NCI-H1417 treated with DMSO at 0.1 percent for 48 hours (cell line): ENCODE measurements around the gene PRDM5.

Source experiments
- DNase-seq: peaks from one replicate; lab custom pipeline; 2025; lab: John Stamatoyannopoulos, UW

The PRDM5 gene

DNA sequence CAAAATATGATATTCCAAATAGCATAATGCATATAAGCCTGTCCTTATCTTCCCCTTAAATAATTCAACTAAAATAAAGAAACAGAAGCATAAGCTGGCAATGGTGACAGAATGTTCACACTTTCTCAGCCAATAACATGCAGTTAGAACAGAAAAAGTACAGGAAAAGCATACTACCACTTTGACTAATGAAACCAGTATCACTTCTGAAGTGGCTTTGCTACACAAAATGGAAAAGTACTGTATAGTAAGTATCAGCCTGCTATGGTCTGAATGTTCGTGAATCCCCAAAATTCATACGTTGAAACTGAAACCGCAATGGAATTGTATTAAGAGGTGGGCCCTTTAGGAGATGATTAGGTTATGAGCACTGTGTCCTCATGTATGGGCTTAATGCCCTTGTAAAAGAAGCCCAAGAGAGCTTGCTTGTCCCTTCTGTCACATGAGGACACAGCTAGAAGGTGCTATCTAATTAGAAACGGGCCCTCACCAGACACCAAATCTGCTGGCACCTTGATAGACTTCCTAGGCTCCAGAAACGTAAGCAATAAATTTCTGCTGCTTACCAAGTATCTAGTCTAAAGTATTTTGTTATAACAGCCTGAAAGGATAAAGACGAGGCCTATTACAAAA is 102.6 kb downstream of the PRDM5 start:
- no peak for DNase-seq

DNA sequence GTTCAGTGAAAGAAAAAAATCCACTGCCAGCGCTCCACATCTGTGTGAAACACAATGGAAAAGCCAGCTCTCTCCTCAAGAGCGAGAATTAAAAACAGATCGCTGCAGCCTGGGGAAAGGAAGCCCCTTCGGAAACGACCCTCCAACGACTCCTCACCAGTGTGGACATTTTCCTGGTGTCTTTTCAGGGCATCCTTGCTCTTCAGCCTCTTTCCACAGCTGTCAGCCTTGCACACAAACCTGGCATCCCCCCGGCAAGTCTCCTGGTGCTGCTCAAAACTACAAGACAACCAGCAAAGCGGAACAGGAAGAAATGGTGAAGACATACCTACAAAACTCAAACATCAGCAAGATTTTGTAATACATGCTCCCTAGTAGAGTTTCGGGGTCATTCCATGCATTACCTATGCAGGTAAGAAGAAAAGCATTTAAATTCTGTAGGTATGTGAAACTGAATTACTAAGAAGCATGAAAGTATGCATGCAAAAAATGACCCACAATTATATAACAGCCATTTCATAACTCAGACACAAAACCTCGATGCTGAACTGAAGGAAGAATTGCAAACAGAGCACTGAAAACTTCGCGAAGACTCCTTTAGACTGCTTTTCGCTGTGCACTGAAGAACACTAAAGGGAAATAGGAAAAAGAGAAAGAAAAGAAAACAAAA is 106.1 kb downstream of the PRDM5 start:
- DNase-seq: no peak

DNA sequence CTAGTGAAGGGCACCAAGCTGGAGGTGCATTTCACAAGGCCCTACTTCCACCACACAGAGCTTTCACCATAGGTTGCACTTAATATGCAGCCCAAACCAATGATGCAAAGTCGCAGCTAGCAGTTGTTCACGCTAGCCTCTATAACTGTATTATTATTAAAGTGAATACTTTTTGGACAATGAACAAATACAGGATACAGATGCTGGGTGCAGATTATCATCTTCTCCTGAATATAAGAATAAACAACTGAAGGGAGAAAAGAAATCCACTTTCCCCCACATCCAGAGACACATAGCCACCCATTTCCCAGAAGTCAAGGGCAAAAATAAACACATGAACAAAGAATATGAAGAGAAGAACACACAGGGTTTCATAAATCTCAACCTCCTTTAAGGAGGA is 107.2 kb downstream of the PRDM5 start:
- no peak for DNase-seq

DNA sequence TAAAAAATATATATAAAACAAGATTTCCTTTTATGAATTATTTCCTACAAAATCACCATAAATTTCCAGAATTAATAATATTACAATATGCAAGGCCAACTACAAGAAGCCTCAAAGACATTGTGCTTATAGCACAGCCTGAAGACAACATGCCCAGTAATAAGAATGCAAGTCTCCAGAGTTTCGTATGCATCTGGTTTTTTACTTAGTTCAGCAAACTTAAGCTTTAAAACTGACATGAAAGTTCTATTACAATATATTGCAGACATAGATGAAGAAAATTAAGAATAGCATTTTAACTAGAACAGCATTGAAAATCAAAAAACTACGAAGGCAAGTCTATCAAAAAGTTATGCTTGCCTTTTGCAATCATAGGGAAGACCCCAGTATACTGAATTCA is 107.6 kb downstream of the PRDM5 start:
- no peak for DNase-seq

DNA sequence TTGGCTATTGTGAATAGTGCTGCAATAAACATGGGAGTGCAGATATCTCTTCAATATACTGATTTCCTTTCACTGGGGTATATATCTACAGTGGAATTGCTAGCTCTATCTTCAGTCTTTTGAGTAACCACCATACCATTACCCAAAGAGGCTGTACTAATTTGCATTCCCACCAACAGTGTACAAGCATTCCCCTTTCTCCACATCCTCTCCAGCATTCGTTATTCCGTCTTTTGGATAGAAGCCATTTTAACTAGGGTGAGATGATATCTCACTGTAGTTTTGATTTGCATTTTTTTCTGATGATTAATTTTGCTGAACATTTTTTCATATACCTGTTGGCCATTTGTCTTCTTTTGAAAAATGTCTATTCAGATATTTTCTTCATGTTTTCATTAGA is 110.3 kb downstream of the PRDM5 start:
- DNase-seq: no peak

DNA sequence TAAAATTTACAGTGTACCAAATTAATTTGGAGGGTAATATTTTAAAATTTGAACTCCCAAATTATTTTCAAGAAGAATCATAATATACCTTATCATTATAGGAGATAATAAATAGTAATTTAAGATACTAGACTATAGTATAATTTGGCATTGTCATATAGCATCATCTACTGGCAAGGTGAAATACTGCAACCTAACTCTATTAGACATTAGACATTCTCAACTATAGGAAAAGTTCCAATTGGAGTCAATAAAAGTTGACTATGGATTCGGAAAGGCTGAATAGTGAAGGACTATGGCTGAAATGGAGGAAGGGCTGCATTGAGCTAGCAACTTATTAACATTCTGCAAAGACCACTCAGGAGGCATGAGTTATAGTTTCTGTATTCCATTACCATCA is 113.0 kb downstream of the PRDM5 start:
- no peak for DNase-seq

DNA sequence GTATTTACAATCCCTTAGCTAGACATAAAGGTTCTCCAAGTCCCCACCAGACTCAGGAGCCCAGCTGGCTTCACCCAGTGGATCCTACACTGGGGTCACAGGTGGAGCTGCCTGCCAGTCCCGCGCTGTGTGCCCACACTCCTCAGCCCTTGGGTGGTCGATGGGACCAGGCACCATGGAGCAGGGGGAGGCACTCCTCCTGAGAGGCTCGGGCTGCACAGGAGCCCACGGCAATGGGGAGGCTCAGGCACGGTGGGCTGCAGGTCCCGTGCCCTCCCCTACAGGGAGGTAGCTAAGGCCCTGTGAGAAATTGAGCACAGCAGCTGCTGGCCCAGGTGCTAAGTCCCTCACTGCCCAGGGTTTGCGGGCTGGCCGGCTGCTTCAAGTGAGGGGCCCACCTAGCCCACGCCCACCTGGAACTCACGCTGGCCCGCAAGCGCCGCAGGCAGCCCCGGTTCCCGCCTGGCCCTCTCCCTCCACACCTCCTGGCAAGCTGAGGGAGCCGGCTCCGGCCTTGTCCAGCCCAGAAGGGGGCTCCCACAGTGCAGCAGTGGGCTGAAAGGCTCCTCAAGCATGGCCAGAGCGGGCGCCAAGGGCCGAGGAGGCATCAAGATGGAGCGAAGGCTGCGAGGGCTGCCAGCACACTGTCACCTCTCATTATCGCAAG is 113.9 kb downstream of the PRDM5 start:
- DNase-seq: no peak

DNA sequence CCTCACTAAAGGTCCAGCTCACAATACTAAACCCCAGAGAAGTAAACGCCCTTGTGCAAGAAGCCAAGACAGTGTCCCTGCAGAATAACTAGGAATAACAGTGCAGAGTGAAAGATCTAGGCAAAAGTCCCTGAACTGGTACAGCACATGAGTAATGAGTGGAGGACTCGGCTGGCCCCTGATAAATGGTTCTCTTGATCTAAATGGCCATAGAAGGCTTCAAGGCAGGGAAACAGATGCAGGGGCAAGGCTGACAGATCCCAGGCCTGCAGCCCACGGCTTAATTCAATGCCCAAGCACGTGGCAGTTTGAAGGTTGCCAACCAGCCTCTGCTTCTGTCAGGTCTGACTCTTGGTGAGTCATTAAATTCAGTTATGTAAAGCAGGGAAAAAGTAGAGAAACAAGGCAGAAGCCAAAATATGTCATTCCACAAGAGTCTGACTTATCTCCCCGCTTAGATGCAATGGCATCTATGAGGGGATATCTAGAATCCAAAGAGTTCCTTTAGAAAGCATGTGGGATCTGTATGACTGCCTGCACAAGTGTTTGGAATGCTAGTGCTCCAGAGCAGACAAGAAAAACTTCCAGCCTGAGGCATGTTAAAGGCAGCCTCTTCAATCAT is 121.3 kb downstream of the PRDM5 start:
- no peak for DNase-seq

DNA sequence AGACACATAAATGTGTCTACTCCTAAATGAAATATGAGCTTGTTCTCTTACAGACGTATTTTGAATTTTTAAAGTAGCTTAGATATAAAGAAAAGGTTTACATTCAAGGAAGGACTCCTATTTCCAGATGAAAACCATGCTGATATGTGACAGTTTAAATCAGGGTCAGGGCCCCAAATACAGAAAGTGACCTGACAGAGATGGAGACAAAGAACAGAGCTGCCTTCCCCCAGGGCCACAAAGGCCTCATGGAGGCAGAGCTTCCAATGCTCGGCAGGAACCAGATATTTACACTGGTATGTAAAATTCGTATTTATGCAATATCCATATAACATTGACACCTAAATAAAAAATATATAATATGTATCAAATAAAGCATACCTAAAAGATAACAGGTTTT is 124.0 kb downstream of the PRDM5 start:
- DNase-seq: no peak

DNA sequence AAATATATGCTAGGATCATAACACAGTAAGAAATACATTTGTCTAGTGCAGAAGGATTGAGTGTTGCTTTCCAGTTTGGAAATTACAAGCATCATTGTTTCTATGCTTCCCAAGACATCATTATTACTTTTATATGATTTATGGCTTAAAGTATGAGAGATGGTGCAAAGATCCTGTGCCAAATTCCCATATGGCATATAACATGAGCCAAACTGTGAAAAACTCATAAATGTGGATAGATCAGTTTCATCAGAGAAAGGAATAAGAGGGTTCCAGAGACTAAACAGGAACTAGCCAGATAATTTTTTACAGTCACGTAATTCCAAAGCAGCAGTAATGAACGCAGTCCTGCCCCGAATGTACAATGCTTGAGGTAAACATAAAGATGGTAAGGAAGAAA is 126.3 kb downstream of the PRDM5 start:
- no peak for DNase-seq

DNA sequence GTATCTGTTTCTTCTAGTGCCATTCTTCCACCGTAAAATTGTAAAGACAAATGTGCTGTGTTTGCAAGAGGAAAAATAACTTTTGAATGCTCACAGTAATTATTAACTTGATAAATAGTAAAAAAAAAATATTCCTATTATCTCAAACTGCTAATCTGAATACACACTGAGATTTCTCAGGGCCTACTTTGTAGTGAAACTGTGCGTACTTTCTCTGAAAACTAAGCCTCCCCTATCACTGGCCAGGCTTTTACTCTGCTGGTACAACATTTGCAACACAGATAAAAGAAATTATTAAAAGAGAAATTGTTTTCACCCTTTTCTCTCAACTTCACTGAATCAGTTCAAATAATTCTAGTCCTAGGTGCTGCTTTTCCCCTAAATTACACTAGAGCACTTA is 137.3 kb downstream of the PRDM5 start:
- DNase-seq: no peak

DNA sequence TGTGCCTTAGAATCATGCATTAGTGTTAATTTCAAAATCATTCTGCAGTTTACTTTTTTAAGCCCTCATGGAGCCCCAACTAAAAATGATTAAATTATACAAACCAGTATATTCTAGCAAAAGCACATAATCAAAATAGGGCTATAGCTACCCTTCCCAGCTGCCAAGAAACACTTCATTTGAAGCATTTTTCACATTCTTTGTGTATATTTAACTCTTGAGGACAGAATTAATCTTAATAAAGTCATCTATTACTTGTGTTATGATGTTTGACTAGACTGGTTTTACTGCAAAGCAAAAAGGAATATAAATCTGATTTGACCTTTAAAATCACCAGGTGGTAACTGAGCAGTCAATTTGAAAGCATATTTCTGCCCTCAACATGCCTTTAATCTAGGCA is 145.1 kb downstream of the PRDM5 start:
- DNase-seq: no peak

DNA sequence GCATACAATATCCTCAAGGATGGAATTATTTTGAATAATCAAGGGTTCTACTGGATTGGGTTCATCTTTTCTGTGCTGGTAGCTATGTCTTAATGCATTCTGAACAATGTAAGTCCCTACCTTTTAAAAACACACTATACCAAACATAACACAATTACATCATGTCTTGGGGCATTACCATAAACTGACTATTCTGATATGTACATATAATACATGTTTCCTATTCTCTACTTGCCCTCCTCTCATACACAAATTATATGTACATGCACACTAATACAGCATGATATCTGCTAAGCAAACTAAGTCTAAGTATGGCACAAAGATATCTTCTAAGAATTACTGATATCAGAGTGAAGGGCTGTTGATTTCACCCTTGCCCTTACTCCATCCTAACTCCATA is 147.1 kb downstream of the PRDM5 start:
- no peak for DNase-seq

DNA sequence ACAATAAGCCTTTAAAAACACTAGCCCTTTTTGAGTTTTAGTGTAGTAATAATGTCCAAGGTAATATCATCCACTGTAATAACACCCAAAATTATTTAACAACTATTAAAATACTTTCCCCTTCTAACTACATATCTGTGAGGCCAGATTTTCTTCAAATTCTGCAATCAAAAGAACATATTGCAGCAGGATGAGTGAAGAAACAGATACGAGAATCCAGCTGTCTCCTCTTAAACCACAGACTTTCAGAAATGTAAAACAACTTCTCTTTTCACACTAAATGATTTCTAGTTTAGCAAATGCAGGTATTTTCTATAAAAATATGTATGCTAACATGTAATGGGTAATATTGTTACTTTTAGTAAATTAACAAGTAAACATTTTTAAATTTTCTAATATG is 148.9 kb downstream of the PRDM5 start:
- no peak for DNase-seq

DNA sequence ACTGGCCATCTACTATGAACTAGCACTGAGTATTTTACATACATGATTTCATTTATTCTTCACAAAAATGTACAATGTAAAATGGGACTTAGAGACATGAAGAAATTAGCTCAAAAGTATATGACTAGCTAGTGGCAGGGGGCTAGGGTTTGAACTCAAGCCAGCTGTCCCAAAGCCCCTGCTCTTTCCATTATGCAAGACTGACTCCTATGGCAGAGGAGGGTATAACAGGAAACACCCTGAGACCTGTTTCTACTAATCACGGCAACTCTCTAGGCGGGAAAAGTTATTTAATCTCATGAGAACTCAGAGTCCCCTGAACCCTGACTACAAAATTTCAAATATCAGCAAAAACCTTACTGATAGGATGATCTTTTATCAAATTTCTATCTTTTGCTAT is 150.6 kb downstream of the PRDM5 start:
- no peak for DNase-seq

DNA sequence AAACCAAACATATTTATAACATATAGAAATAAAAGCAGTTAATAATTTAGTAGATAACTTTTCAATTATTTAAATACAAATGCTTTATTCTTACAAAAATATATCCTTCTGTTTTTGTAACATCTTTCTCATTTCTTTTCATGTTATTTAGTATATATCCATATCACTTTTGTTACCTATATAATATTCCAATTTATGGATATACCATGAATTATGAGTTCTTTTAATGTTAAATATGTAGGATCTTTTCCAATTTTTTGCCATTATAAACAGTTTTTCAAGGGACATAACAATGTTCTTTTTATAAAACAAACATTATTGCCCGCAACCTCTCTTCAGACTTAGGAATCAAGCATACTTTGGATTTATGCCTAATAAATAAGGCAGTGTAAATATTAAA is 151.6 kb downstream of the PRDM5 start:
- DNase-seq: no peak

DNA sequence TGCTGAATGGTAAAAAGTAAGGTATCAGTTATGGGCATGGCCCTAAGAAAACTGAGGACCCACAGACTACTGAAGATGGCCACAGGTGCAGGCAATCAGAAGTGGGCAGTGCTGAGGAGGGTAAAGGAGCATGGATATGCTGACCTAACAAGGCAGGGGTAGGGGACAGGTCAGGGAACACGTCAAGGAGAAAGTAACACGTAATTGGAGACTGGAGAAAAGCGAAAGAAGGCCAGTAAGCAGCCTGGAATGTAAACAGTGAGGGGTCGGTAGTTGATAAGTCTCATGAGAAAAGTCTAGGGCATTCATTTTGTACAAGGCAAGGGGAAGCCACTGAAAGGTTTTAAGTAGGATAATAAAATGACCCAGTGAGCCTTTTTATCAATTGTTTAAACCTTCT is 153.3 kb downstream of the PRDM5 start:
- DNase-seq: no peak

DNA sequence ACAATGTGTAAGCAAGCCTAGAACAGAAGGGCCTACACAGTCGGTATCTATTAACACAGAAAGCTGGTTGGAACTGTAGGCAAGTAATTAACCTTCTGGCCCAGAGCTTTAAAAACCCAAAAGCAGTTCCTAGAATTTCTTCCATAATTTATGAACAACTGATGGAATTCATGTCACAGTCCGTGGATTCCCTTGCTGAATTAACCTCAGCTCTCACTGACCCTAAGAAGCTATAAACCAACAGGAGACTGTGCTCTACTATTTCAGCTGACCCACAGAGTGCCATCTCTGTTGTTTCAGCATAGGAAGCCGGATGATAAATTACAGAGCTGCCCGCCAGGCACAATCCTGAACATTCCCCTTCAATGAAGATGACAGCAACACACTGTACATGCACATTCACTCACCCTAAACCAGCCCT is 157.3 kb downstream of the PRDM5 start:
- no peak for DNase-seq

DNA sequence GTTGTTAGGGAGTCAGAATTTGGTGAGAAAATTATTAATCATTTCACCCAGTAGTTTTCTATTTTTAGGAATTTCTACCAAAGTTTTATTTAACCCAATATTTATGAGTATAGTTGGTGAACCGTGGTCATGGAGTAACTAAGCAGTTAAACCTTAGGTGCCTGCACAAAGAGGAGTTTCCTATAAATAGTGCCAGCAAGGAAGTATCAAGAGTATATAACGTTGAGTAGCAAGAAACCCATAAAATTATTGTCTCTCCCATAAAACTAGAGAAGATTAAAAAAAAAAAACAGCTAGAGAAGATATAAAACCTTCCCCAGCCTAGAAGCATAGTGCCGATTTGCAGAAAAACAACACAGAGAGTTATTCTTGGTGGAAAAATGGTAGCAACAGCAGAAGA is 158.9 kb downstream of the PRDM5 start:
- no peak for DNase-seq

DNA sequence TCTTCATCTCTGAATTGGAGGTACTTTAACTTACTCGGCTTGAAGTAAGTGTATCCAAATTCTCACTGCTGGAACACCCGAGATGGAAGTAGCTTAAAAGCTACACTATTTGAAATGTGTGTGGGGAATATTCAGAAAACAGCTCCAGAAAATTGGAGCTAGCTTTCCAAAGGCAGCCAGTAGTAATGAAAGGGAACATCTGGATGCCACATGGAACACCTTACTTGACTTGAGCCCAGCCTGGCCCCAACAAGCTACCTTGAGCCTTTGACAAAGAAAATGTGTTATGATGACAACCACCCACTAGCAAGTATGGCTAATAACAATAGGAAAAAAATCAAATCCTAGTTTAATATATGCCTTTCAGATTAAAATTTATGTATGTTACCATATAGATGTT is 161.5 kb downstream of the PRDM5 start:
- no peak for DNase-seq

DNA sequence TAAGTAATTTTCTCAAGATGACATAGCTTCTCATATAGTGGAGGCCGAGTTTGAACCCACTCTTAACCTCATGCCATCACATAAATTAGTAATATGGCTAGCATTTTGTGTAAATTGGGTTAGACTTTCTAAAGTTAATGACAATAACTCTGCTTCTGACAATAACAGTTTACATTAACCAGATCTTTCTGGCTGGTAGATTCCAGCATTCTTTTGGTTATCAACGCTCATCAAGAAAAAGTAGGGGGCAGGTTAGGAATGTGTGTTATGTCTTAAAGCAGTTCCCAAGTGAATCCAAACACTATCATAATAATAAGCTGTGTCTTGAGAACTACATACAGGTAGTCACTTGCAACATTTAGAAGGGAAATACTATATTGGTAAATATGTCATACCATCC is 162.5 kb downstream of the PRDM5 start:
- no peak for DNase-seq

DNA sequence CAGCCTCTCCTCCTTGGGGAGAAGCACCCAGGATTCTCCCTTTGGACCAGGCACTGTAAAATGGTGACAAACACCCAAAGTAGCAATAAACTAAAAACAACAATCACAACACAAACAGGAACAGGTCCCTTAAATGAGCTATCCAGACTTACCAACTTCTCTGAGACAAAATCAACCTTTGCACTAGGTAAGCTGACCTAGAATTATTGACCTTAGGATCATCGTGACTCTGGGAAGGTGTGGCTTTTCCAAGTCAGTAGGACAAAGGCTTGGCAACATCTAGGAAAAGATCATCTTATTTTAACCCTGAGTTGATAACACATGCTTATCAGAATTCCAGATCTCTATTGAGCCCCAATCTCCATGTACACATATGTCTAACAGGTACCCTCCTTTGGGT is 166.7 kb downstream of the PRDM5 start:
- no peak for DNase-seq

DNA sequence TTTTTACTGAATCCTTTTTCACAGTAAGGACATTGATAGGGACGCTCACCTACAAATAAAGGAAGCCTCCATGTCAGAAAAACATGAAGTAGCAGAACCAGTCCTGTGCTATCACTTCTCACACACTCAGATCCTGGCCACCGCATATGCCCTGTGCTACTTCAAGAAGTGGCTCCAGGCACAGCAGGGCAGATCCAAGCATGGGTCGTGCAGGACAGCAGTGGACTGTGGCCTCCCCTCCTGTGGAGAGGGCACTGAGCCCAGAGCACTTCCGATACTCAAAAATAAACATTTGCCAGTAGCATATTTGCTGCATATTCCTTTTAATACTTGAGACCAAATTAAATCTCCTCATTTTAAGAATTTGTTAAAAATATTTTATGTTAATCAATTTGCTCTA is 167.9 kb downstream of the PRDM5 start:
- no peak for DNase-seq
